GM21526 (cell line): Measurements from ENCODE around the gene SLFNL1.

Experiments
- ATAC-seq: cut with Tn5 transposase; IDR thresholded peaks from one replicate; pipeline ENCODE4 v1.9.1; 2021; ENCODE audit warnings: moderate library complexity; ENCODE audit not compliant: unreplicated experiment, low FRiP score

The SLFNL1 gene

GRCh38 chr1:41021526-41022308 lies at the start of gene SLFNL1:
Gene SLFNL1 (minus strand): TSS chr1:41021725. CDS start chr1:41020660, 1,065 bp downstream.
- ATAC-seq, result no peak

GRCh38 chr1:41056907-41057306 lies 35.4 kb upstream of the SLFNL1 start:
- ATAC-seq, result no peak

- ATAC-seq, result no peak
Measured at GRCh38 chr1:41053316-41053715, 31.8 kb upstream of the SLFNL1 start.

GRCh38 chr1:41051022-41051421 lies 29.5 kb upstream of the SLFNL1 start:
- no peak for ATAC-seq

- ATAC-seq, result no peak
Measured at GRCh38 chr1:41048540-41048939, 27.0 kb upstream of the SLFNL1 start.

- no peak for ATAC-seq
Measured at GRCh38 chr1:41046347-41046775, 24.8 kb upstream of the SLFNL1 start.

- ATAC-seq, result no peak
Measured at GRCh38 chr1:41045740-41046139, 24.2 kb upstream of the SLFNL1 start.

- ATAC-seq, result no peak
Measured at GRCh38 chr1:41044187-41044586, 22.7 kb upstream of the SLFNL1 start.

- no peak for ATAC-seq
Measured at GRCh38 chr1:41041614-41042270, 20.2 kb upstream of the SLFNL1 start.

GRCh38 chr1:41038110-41038509 lies 16.6 kb upstream of the SLFNL1 start:
- ATAC-seq, result no peak

- ATAC-seq, result no peak
Measured at GRCh38 chr1:41037116-41037903, 15.8 kb upstream of the SLFNL1 start.

GRCh38 chr1:41033272-41033671 lies 11.7 kb upstream of the SLFNL1 start:
- no peak for ATAC-seq

GRCh38 chr1:41032147-41032546 lies 10.6 kb upstream of the SLFNL1 start:
- ATAC-seq, result no peak

- no peak for ATAC-seq
Measured at GRCh38 chr1:41030872-41031616, 9.5 kb upstream of the SLFNL1 start.

- no peak for ATAC-seq
Measured at GRCh38 chr1:41028034-41028642, 6.6 kb upstream of the SLFNL1 start.

- no peak for ATAC-seq
Measured at GRCh38 chr1:41025979-41026819, 4.7 kb upstream of the SLFNL1 start.

- no peak for ATAC-seq
Measured at GRCh38 chr1:41024953-41025352, 3.4 kb upstream of the SLFNL1 start.

GRCh38 chr1:41023279-41023990 lies 1.9 kb upstream of the SLFNL1 start:
- no peak for ATAC-seq

GRCh38 chr1:41022424-41022823 lies 899 bp upstream of the SLFNL1 start:
- ATAC-seq, result no peak
